HG02943 (cell line): ENCODE data around the gene NEU1.
"Not testable (repeated sequence)": the region's sequence is repeated elsewhere in the genome, so short reads cannot be mapped to it uniquely, and the experiment has no call there.

ENCODE experiments used
- ATAC-seq: cut with Tn5 transposase; IDR thresholded peaks from one replicate; pipeline ENCODE4 v1.9.1; 2021; ENCODE audit warnings: mild to moderate bottlenecking, low read depth, moderate library complexity; ENCODE audit not compliant: unreplicated experiment

NEU1 gene

DNA sequence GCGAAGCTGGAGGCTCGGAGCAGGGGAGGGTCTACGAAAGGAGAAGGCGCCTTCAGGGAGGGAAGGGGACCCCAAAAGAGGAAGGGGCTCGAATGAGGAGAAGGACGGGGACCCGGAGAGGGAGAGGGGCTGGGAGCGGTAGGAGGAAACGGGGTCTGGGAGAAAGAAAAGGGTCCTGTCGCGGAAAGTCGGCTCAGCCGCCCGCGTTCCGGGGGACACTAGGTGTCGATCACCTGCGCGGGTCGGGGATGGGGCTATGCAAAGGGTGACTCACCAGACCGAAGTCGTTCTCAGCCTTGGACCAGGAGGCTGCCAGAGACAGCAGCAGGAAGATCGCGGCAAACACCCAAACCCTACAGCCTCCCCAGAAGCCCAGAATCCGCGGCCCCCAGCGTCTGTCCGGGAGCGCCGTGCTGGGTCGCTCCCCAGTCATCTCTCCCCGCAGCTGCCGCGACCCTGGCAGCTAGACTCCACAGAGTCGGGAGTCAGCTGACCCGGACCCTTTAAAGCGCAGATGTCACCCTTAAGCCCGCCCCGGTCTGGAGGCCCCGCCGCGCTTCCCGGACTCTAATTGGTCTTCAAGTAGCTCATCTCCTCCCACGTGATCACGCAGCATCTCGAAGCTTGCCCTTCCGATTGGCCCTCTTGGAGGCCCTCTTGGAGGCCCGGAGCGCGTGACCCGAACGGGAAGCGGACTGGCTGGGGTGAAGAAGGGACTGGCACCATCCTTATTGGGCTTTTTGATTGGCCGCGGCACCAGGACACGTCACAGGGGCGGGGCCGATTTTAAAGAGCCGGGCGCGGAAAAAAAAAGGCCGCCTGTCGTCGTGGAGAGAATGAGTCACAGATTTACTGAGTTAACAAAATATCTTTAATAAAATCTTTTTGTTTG, at the start of gene NEU1:
Gene NEU1, minus strand, starts transcription at position 478 of the 892 bp plus-strand sequence. Its CDS starts 45 bp downstream, at position 433.
- ATAC-seq, result peak; percentile 91

DNA sequence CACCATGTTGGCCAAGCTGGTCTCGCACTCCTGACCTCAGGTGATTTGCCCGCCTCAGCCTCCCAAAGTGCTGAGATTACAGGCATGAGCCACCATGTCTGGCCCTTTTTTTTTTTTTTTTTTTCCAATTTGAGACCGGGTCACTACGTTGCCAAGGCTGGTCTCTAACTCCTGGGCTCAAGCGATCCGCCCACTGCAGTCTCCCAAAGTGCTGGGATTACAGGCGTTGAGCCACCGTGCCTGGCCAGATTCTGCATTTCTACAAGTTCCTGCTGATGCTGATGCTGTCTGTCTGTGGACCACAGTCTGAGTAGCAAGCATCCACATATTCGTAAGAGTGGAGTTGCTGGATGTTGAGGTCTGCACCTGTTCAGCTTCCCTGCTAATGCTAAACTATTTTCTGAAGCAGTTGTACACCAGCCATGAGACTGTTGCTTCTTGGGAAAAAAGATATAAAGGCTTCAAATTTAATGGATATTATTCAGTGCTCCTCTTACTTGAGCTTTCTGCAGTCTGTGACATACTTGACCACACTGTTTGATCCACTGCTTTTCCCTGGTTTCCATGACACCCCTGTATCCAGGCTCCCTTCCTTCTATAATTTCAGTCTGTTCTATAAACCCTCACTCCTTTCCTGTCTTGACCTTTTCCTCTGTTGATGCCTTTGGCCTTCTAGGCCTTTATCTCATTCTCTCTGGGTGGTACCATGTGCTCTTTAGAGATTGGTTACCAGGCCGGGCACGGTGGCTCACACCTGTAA, 49.4 kb upstream of the NEU1 start:
- ATAC-seq, result no peak

DNA sequence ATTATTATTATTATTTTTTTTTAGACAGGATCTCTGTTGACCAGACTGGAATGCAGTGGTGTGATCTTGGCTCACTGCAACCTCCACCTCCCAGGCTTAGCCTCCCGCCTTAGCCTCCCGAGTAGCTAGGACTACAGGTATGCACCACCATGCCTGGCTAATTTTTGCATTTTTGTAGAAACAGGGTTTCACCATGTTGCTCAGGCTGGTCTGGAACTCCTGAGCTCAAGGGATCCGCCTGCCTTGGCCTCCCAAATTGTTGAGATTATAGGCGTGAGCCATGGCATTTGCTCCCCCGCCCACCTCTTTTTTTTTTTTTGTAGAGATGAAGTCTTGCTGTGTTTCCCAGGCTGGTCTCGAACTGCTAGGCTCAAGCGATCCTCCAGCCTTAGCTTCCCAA, 46.7 kb upstream of the NEU1 start:
- ATAC-seq, result not testable (repeated sequence)

DNA sequence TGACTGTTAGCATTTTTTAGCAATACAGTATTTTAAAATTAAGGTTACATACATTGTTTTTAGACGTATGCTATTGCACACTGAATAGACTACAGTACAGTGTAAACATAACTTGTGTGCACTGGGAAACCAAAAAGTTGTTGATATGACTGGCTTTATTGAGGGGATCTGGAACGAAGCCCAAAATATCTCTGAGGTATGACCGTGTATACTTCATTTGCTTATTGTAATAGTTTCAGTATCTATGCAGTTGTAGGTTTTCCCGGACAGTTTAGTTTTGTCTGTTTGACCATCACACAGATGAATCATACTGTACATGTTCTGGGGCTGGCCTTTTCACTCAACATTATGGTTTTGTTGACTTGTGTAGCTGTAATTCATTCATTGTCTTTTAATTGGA, 46.2 kb upstream of the NEU1 start:
- ATAC-seq, result no peak

DNA sequence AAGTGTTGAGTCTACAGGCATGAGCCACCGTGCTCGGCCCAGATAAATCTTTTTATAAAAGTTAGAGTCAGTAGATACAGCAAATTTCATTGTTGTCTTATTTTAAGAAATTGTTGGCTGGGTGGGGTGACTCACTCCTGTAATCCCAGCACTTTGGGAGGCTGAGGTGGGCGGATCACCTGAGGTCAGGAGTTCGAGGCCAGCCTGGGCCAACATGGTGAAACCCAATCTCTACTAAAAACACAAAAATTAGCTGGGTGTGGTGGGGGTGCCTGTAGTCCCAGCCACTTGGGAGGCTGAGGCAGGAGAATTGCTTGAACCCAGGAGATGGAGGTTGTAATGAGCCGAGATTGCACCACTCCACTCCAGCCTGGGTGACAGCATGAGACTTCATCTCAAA, 45.6 kb upstream of the NEU1 start:
- ATAC-seq, result not testable (repeated sequence)

DNA sequence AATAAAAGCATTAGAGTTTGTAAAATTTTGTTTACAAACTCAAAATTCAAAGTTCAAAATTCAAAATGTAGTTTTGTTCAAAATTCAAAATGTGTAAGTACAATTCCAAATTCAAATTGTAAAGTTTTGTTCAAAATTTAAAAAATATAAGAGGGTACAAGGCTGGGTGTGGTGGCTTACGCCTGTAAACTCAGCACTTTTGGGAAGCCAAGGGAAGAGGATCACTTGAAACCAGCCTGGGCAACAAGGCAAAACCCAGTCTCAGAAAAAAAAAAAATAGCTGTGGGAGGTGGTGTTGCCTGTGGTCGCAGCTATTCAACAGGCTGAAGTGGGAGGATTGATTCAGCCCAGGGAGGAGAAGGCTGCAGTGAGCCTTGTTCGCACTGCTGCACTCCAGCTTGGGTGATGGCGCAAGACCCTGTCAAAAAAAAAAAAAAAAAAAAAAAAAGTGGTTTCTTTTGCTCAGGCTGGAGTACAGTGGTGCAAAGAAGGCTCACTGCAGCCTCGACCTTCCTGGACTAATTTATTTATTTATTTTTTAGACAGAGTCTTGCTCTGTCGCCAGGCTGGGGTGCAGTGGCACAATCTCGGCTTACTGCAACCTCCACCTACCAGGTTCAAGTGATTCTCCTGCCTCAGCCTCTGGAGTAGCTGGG, 44.7 kb upstream of the NEU1 start:
- ATAC-seq, result no peak

DNA sequence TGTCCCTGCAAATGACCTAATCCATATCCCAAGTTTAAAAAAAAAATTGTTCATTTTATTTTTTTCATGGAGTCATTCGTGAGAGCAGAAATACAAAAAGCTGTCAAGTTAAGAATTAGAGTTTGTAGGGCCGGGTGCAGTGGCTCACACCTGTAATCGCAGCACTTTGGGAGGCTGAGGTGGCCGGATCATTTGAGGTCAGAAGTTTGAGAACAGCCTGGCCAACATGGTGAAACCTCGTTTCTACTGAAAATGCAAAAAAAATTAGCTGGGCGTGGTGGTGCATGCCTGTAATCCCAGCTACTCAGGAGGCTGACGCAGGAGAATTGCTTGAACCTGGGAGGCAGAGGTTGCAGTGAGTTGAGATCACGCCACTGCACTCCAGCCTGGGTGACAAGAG, 44.1 kb upstream of the NEU1 start:
- not testable (repeated sequence) for ATAC-seq

DNA sequence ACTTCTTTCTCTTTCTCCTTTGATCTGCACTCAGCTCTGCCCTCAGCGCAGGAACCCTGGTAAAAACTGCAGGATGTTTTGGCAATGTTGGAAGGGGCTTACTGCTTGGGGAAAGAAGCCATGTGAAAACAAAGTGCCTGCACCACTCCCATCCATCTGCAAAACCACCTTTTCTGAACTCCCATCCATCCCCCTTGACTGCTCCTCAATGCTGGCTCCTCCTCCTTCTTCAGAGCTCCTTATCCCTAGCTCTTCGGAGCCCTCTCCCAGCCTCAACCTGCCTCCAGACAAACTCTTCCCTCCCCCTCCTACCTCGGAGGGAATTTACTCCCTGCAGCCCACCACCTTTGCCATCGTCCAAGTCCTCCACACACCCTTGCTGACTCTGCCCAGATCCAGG, 43.5 kb upstream of the NEU1 start:
- no peak for ATAC-seq

DNA sequence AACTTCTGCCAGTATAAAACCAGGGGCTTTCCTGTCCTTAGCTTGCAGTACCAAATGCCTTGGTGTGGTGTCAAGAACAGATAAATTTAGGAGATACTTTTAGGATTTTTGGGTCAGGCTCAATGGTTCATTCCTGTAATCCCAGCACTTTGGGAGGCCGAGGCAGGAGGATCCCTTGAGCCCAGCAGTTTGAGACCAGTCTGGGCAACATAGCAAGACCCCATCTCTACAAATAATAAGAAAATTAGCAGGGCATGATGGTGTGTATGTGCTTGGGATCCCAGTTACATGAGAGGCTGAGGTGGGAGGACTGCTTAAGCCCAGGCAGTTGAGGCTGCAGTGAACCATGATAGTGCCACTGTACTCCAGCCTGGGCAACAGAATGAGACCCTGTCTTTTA, 42.4 kb upstream of the NEU1 start:
- ATAC-seq, result no peak

DNA sequence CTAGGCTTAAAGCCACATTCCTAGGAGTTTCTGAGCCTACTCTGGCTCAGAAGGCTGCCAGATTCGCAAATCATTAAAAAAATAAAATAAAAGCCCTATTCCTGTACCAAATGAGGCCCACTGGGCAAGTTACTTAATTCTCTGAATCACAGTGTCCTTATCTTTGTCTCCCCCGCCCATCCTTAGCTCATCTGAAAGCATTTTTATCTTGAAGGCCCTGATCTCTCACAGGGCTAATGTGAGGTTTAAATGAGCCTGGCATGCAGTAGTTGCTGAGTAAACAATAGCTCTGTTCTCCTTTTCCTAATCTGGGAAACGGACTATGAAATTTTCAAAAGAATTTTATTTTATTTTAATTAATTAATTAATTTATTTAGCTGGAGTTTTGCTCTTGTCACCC, 41.3 kb upstream of the NEU1 start:
- ATAC-seq, result no peak

DNA sequence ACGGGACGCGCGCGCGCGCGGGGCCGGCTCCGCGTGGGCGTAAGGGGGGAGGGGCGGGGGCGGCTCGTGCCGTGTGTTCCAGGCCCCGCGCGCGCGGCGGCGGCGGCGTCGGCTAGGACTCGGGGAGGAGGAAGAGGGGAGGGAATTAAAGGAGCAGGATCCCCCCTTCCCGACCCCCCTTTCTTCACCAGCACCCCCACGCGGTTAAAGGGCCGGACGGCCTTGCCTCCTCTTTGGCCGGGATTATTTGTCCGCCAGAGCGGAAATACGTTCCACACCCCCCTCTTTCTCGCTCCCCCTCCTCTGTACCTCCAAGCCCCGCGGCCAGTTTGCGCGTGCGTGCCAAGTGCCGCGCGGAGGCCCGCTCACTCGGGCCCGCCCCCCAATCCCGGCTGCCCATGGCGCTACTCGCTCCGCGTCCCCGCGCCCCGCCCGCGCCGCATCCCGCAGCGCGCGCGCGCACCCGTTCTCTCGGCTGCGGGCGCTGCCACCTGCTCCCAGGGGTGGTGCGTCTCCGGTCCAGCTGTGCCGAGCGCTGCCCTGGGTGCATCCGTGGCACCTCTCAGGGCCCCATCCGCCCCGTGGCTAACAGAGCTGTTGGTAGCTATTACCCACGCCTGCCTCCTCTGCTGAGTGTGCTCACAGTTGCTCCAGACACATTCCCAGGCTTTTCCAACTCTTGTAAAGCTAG, 39.5 kb upstream of the NEU1 start, which contains the start of gene ZBTB12:
Gene ZBTB12, minus strand, starts transcription at position 134 of the 691 bp plus-strand sequence. CDS start 781 bp downstream, outside the sequence.
- ATAC-seq, result no peak

DNA sequence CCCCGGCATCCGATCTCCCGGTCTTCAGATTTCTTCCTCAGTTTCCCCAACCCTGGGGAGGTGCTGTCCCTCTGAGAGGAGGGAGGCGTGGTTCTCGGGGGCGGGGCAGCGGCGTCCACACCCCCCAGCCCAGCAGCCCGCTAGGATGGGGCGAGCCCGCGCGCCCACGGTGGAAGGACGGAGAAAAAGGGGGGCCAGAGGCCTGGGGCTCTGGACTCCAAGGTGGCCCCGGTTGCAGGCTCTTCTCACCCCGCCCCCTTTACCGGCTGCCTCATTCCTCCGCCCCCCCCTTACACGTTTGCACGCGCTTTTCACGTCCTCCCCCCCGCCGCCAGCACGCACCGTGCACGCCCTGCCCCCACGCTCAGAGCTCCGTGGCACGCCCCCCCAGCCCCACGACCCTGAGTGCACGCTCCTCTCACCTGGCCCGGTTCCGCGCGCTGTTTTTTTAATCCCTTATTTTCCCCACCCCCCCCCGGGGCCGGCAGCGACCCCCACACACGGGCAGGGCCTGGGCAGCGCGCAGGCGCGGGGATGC, 38.9 kb upstream of the NEU1 start:
- ATAC-seq, result no peak

DNA sequence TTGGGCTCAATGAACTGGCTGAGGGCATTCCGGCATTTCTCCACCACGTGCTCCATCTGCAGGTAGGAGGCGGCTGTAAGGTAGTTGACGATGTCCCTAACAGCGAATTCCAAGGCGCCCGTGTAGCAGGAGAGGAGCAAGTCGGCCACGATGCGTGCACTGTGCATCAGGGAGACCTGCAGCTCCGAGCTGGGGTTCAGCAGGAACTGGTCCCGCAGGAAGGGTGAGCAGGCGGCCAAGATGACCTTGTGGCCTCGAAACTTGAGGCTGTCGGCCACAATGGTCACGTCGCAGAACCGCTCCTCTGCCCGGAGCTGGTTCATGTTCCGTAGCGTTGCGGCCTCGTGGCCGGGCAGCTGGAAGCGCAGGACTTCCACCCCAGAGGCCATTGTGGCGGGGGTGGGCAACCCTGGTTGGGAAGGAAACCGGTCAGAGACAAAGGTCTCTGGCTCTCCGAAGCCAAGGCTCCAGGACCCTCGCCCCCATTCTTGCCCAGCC, 38.3 kb upstream of the NEU1 start:
- no peak for ATAC-seq

DNA sequence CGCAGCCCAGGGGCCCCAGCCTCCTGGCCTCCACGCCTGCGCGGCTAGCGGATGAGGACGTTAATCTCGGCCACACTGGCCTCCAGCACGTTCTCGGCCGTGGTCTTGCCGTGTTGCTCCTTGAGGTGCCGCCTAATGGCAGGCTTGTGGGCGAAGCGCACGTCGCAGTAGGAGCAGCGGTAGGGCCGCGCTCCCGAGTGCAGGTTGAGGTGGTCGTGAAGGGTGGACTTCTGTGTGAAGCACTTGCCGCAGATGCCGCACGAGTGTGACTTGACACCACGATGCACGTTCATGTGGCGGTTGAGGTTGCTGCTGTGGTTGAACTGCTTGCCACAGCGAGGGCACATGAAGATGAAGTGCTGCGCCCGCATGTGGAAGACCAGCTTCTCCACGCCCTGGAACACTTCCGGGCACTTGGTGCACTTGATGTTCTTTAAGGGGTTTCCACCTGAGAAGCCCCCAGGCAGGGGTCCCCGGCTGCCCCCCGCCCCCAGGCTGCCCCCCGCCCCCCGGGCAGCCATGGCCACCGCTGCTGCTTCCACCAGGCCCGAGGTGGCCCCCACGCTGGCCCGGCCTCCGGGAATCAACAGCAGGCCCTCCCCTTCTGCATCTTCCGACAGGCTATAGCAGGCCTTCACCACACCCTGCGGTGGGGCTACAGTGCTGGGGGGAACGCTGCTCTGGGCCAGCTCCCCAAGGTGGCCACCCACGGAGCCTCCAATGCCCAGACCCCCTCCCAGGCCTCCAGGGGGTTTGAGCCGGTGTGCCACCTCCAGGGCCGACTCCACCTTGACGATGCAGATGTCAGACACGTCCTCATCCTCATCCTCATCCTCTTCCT, 37.5 kb upstream of the NEU1 start:
- ATAC-seq, result no peak

DNA sequence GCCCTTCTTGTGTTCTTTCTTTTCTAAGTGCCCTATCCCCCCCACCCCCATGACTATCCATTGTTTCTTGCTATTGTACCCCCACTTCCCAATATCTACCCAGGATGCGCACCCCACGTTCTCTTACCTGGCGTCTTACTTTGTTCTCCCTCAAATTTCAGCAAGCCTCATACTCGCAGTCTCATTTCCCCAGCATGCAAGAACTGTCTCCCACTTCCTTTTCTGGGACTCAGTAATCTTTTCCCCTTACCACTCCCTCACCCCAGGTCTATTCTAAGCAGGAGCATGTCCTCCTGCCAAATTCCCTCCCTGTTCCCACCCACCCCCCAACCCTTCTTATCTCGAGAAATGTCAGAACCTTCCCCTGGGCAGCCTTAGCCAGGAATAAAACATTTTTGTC, 36.6 kb upstream of the NEU1 start:
- ATAC-seq, result no peak

DNA sequence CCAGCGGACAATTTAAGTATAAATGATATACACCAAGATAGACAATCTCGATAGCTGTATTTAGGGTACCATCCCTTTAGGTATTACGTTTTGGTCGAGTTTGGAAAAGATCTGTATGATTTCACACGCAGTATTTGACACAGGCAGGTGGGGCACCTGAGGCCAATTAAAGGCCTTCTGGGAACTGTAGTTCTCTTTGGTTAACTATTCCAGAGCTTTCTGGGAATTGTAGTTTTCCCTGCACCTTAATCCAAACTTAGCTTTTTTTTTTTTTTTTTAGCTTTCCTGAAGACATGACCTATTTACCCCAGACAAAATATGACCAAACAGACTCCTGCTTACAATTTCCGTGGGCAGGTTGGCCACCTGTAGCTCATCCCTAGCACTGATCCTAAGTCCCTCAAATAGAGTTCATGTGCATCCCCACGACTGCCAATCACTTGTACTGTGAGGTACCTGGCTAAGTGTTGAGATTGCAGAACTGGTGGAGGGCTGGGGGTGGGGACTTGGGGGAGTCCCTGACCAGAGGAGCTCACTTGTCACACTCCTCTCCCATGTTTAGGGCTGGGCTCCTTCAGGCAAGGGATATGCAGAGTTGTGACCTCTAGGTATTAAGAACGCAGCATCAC, 35.9 kb upstream of the NEU1 start:
- no peak for ATAC-seq

DNA sequence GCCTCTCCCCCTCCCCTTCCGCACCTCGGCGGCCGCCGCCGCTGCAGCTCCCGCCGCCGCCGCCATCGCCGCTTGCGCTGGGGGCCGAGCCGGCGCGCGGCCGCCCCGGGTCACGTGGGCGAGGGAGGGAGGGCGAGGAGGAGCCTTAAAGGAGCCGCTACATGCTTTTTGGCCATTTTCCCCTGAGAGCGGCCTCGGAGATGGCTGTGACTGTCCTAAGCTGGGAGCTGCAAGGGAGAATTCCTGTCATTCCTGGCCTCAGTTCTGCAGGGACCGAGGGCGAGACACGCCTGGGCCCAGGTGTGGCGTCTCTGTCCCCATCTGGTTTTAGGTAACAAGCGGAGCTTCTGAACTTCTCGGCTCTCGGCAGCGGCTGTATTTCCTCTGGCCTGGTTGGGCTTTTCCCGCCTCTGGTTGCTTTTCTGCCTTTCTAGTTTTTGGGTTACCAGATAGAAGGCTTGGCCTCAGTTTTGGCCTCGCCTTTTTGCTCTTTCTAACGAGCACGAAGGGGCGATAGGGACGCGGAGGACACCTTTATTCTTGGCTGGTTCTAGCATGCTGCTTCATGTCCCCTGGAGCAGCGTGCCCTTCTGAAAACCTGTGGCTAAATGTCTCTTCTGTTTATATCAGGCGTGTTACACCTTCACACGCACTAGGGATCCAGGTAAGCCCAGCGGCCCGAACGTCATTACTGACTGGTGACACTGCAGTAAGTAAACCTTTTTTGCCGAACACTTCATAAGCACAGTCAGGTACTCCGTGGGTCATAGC, 35.2 kb upstream of the NEU1 start, which contains the start of gene EHMT2:
Gene EHMT2, minus strand, starts transcription at position 87 of the 771 bp plus-strand sequence. Its CDS starts 21 bp downstream, at position 66.
- ATAC-seq, result peak; percentile 43
